ENCODE results near the gene XPO1.
A peak's percentile ranks its signal among the peaks of the same experiment; 100 is the strongest.
"Not testable (repeated sequence)": the region's sequence is repeated elsewhere in the genome, so short reads cannot be mapped to it uniquely, and the experiment has no call there.

XPO1 gene, protein sequence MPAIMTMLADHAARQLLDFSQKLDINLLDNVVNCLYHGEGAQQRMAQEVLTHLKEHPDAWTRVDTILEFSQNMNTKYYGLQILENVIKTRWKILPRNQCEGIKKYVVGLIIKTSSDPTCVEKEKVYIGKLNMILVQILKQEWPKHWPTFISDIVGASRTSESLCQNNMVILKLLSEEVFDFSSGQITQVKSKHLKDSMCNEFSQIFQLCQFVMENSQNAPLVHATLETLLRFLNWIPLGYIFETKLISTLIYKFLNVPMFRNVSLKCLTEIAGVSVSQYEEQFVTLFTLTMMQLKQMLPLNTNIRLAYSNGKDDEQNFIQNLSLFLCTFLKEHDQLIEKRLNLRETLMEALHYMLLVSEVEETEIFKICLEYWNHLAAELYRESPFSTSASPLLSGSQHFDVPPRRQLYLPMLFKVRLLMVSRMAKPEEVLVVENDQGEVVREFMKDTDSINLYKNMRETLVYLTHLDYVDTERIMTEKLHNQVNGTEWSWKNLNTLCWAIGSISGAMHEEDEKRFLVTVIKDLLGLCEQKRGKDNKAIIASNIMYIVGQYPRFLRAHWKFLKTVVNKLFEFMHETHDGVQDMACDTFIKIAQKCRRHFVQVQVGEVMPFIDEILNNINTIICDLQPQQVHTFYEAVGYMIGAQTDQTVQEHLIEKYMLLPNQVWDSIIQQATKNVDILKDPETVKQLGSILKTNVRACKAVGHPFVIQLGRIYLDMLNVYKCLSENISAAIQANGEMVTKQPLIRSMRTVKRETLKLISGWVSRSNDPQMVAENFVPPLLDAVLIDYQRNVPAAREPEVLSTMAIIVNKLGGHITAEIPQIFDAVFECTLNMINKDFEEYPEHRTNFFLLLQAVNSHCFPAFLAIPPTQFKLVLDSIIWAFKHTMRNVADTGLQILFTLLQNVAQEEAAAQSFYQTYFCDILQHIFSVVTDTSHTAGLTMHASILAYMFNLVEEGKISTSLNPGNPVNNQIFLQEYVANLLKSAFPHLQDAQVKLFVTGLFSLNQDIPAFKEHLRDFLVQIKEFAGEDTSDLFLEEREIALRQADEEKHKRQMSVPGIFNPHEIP (N-terminal part only)

GRCh38 chr2:61538200-61538919, at the start of gene XPO1:
TSS of gene XPO1 (minus strand) at chr2:61538356. CDS start at chr2:61533897, 4,459 bp downstream.
- DNase-seq = peak; percentile 100

- not testable (repeated sequence) for DNase-seq
These were observed 48.8 kb upstream of the XPO1 start for GRCh38 chr2:61586928-61587327.

GRCh38 chr2:61585383-61585782, 47.2 kb upstream of the XPO1 start:
- no peak for DNase-seq

DNA sequence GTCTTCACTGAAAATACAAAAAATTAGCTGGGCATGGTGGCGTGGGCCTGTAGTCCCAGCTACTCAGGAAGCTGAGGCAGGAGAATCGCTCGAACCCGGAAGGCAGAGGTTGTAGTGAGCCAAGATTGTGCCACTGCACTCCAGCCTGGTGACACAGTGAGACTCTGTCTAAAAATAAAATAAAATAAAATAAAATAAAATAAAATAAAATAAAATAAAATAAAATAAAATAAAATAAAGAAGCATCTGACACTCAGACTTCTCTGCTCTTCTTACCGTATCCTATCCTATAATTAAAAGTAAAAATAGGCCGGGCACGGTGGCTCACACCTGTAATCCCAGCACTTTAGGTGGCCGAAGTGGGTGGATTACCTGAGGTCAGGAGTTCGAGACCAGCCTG, 46.2 kb upstream of the XPO1 start:
- not testable (repeated sequence) for DNase-seq

GRCh38 chr2:61582165-61582564, 44.0 kb upstream of the XPO1 start:
- DNase-seq = no peak

DNA sequence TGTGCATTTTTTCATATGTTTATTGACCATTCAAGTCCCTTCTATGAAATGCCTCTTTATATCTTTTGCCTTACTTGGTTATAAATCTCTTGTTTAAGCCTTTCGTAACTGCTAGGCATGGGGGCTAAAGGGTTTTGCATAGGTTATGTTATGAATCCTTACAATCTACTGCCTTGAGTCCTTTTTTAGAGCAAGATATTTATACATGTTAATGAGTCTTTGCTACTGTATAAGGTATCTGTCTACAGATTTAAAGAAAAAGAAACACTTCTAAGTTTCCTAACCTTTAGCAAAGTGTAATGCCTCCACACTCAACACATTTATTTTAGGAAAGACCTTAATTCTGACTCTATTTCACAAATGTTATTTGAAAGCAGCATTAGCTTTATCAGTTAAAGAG, 43.6 kb upstream of the XPO1 start:
- DNase-seq = no peak

GRCh38 chr2:61575447-61575859, 37.3 kb upstream of the XPO1 start:
- DNase-seq = no peak

- no peak for DNase-seq
These were observed 28.4 kb upstream of the XPO1 start for GRCh38 chr2:61566566-61566965.

DNA sequence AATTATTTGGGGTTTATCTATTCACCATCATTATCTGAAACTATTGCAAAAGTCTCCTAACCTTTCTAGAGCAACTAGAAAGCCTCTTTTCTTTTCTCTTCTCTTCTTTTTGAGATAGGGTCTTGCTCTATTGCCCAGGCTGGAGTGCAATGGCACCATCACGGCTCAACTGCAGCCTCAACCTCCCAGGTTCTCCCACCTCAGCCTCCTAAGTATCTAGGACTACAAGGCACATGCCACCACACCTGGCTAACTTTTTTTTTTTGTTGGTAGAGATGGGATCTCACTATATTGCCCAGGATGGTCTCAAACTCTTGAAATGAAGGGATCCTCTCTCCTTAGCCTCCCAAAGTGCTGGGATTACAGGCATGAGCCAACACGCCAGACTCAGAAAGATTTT, 24.5 kb upstream of the XPO1 start:
- no peak for DNase-seq

DNA sequence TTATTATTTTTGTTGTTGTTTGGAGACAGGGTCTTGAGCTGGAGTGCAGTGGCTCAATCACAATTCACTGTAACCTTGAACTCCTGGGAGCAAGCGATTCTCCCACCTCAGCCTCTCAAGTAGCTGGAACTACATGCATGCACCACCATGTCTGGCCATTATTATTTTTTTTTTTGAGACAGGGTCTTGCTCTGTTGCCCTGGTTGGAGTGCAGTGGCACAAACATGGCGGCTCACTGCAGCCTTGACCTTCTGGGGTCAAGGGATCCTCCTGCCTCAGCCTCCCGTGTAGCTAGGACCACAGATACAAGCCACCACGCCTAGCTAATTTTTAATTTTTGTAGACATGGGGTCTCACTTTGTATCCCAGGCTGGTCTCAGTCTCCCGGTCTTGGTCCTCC, 20.0 kb upstream of the XPO1 start:
- no peak for DNase-seq

- DNase-seq = no peak
These were observed 19.2 kb upstream of the XPO1 start for GRCh38 chr2:61557381-61557780.

GRCh38 chr2:61554604-61555003, 16.4 kb upstream of the XPO1 start:
- no peak for DNase-seq

DNA sequence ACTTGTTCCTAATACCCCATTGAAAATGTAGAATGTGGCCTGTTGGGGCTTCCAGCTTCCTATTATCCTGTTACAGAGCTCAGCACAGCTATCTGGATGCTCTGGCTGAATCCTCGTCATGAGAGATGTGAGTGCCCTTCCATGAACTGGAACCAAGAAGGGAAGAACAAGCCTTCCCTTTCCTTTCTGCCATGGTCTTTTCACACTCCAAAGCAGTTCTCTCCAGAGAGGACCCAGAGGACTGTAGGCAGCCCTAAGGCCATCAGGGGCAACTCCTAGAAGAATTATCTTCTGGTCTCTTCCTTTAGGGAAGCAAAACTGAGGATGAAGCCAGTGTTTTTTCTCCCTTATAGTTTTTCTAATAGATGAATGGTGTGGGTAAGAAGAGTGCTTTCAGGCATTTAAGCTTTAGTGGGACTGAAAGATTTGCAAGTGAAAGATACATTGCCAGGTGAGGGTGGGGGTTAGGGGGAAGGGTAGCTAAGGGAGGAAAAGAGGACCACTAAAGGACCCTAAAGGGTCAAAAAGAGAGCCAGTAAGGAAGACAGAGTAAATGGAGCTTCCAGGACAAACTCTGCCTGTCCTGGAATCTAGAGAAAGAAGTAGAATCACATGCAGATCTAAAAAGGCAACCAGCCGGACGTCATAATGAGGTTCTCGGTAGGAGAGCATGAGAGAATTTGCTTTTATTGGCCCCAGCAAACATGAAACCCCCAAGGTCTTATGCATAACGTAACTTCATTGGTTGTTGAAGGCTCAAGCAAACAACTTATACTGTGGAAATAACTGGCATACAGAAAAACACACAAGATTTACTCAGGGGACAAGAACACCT, 12.4 kb upstream of the XPO1 start:
- no peak for DNase-seq

DNA sequence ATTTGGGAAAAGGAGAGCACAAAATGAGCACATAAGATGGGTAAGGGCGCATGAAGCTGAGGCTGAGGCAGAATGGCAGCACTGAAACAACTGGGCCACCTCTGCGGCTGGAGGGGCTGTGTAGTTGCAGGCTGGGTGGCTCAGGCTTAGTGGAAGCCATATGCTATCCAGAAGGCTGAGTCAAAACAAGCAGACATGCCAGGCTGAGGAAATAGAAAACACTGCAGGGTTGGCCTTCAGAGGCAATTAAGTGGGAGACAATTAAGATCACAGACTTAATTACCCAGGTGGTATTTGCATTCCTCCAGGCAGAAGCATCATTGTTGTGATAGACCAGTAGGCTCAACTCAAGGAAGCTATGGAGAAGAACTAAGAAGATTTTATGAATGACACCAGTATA, 11.4 kb upstream of the XPO1 start:
- no peak for DNase-seq

DNA sequence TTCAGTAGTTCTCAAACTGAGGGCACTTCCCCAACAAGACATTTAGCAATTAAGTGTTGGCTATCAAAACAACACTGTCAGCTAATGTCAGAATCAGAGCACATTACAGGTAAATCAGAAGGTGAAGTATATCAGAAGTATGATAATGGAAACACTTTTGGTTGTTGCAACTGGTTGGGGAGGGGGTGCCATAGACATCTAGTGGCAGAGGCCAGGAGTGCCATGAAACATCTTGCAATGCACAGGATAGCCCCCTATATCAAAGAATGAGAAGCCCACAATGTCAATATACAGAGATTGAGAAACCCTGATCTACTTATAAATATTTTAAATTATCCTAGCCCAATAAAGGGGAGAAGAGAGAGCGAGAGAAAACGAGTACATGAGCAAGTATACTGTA, 4.9 kb upstream of the XPO1 start:
- no peak for DNase-seq

GRCh38 chr2:61540167-61540566, 2.0 kb upstream of the XPO1 start:
- DNase-seq = not testable (repeated sequence)

DNA sequence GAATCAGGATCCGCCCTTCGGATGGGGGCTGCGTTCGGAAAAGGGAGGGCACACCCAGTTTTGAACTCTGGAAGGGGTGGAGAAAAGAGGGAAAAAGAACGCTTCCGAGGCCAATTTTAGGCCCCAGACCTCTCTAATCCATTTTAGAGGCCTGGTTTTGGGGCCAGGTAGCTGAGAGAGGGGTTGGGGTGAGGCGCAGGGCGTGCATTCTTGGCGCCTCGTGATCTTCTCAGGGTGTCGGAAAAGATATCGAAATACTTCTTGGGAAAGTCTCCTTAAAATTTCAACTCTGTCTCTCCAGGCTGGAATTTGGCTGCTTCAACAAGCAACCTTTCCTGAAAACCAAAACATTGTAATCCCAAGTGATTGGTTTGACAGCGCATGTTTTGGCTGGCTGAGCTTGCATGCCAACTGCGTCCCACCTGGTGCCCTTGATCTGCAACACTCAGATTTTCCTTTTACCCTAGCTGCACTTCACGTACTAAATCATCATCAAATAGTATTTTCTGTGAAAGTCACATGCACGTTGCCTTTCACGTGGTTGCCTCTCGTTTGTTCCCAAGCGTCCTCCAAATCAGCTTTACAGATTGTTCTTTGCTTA, 864 bp upstream of the XPO1 start:
- peak; percentile 77 for DNase-seq

DNA sequence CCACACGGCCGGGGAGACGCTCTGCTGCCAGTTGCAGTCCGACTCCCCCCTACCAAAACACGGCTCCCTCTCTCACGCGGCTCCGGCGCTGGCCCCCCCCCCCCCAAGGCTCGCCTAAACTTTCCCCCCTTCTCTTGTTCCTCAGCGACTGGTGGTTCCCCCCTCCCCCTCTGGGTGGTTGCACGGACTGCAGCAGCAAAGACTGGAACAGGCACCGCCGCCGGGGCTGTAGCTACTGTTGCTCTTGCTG, 281 bp downstream of the XPO1 start:
- no peak for DNase-seq

DNA sequence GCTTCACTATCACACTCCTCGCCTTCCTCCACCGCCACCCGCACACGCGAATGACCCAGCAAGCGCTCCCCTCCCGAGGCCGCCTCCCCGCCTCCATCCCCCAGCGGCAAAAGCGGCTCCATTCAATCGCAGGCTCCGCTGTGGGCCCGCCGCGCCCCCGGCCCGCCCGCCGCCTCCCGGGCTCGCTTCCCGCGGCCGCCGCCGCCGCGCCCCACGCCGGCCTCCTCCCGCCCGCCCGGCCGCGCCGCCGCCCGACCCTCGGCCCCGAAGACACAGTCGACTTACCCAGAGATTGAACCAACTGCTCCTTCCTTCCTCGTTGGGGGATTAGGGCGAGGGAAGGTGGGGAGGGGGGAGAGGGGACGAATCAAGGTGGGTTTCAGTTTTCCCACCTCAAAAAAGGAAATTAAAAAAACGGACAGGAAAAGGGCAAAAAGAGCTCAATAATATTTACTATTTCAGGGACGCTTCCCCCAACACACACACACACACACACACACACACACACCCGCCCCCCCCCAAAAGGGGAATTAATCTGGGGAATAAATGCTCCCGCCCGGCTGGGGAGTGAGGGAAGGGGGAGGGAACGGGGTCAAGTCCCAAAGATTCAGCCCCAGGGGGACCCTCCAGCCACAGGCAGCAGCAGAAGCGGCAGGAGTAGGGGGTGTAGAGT, 743 bp downstream of the XPO1 start:
- peak; percentile 73 for DNase-seq

GRCh38 chr2:61536572-61537276, 1.4 kb downstream of the XPO1 start:
- peak; percentile 90 for DNase-seq

GRCh38 chr2:61536180-61536571, 2.0 kb downstream of the XPO1 start:
- DNase-seq = no peak
